Naive thymus-derived CD4-positive, alpha-beta T cell (primary cell): ENCODE measurements around the gene VWCE. TPM values are rescaled to one million over a fixed set of nuclear protein-coding genes. Genes with fewer than 3 reads are reported as not detected.
A peak's percentile ranks its signal among the peaks of the same experiment; 100 is the strongest.
"Not testable (repeated sequence)": the region's sequence is repeated elsewhere in the genome, so short reads cannot be mapped to it uniquely, and the experiment has no call there.

Source experiments
- ATAC-seq: fragments of 150-1000 bp; cut with Tn5 transposase; 2 replicates; pipeline ENCODE4 v1.10.0; 2021; ENCODE audit warnings: mild to moderate bottlenecking, moderate library complexity
- CTCF ChIA-PET: fragments of 350-600 bp; sonication (Branson Sonifier 250); formaldehyde crosslinking; loops from one replicate; lab custom pipeline; 2021; ENCODE audit warnings: antibody characterized with exemption; lab: Charles Lee
- POLR2A ChIA-PET: fragments of 350-600 bp; sonication (Branson Sonifier 250); formaldehyde crosslinking; loops from one replicate; lab custom pipeline; 2021; ENCODE audit warnings: antibody characterized with exemption, inconsistent platforms; lab: Charles Lee
- DNase-seq, 9 donors: peaks; one replicate each; pipeline versions ENCODE4 v3.0.0 to v3.0.0-alpha.2; 2020 to 2022; ENCODE audit warnings: mixed read lengths in 1 of 9
- H3K27ac ChIP-seq: one replicate; pipeline ENCODE4 v1.7.0; 2013; ENCODE audit warnings: mild to moderate bottlenecking, low read depth, low read length, moderate library complexity
- H3K27me3 ChIP-seq, 2 donors: one replicate each; pipeline ENCODE4 v1.7.0; 2013; ENCODE audit warnings: low read length in 2 of 2, mild to moderate bottlenecking in 2 of 2, moderate library complexity in 2 of 2; ENCODE audit not compliant: control insufficient read depth in 2 of 2, insufficient read depth in 2 of 2
- H3K36me3 ChIP-seq, 3 experiments: 1 replicate in 2 of 3; 2 replicates in 1 of 3; pipeline ENCODE4 v1.7.0; 2013; ENCODE audit warnings: low read length in 3 of 3, mild to moderate bottlenecking in 3 of 3, moderate library complexity in 1 of 3; ENCODE audit not compliant: insufficient read depth in 3 of 3, control insufficient read depth in 2 of 3
- H3K4me1 ChIP-seq, 2 donors: one replicate each; pipeline ENCODE4 v1.7.0; 2013; ENCODE audit warnings: low read length in 2 of 2, mild to moderate bottlenecking in 2 of 2, moderate library complexity in 1 of 2; ENCODE audit not compliant: control insufficient read depth in 2 of 2, insufficient read depth in 2 of 2
- H3K4me3 ChIP-seq: 2 replicates; pipeline ENCODE4 v1.7.0; 2013; ENCODE audit warnings: mild to moderate bottlenecking, low read length
- H3K9me3 ChIP-seq, 3 experiments: 1 replicate in 2 of 3; 2 replicates in 1 of 3; pipeline ENCODE4 v1.7.0; 2013; ENCODE audit warnings: low read length in 3 of 3; ENCODE audit not compliant: control insufficient read depth in 2 of 3
- H3K27ac Mint-ChIP-seq, 9 donors: one replicate each; pipeline ENCODE4 v1.8.0; 2020 to 2022; ENCODE audit warnings: mixed read lengths in 9 of 9, mild to moderate bottlenecking in 8 of 9, moderate library complexity in 5 of 9, inconsistent platforms in 2 of 9
- H3K27me3 Mint-ChIP-seq, 5 donors: one replicate each; pipeline ENCODE4 v1.8.0; 2021 to 2022; ENCODE audit warnings: mixed read lengths in 5 of 5, mild to moderate bottlenecking in 1 of 5
- H3K36me3 Mint-ChIP-seq, 5 donors: one replicate each; pipeline ENCODE4 v1.8.0; 2020 to 2022; ENCODE audit warnings: mixed read lengths in 5 of 5, mild to moderate bottlenecking in 3 of 5, inconsistent platforms in 1 of 5
- H3K4me1 Mint-ChIP-seq, 7 donors: one replicate each; pipeline ENCODE4 v1.8.0; 2020 to 2022; ENCODE audit warnings: mixed read lengths in 7 of 7, mild to moderate bottlenecking in 3 of 7, inconsistent platforms in 1 of 7
- H3K4me3 Mint-ChIP-seq, 10 donors: one replicate each; pipeline ENCODE4 v1.8.0; 2020 to 2022; ENCODE audit warnings: mild to moderate bottlenecking in 10 of 10, mixed read lengths in 10 of 10, moderate library complexity in 6 of 10, inconsistent platforms in 2 of 10
- H3K9me3 Mint-ChIP-seq, 11 donors: one replicate each; pipeline ENCODE4 v1.8.0; 2020 to 2022; ENCODE audit warnings: mixed read lengths in 11 of 11, mild to moderate bottlenecking in 4 of 11, inconsistent platforms in 1 of 11, moderate library complexity in 1 of 11
- intact Hi-C, 2 donors: fragments of 100-400 bp; cut with micrococcal nuclease; formaldehyde crosslinking; loops; one replicate each; pipeline ENCODE4 v1.15.1; 2023
- polyA plus RNA-seq, 2 donors: library from polyadenylated mRNA; unstranded; fragments of 300-500 nt; fragmentation: Illumina TruSeq; gene quantifications; one replicate each; pipeline ENCODE4 v1.2.3, GENCODE V29; 2021
- total RNA-seq, 6 experiments: library from RNA in 5 of 6; stranded (reverse) in 5 of 6; gene quantifications; 1 replicate in 5 of 6; 2 replicates in 1 of 6; pipeline ENCODE4 v1.2.3 and lab custom pipeline; 2021 to 2026

Gene VWCE
- total and polyA plus RNA-seq, 7 experiments from 2014 or later, result 0.16 to 3.8 (median 0.49) TPM; not detected in 2

DNA sequence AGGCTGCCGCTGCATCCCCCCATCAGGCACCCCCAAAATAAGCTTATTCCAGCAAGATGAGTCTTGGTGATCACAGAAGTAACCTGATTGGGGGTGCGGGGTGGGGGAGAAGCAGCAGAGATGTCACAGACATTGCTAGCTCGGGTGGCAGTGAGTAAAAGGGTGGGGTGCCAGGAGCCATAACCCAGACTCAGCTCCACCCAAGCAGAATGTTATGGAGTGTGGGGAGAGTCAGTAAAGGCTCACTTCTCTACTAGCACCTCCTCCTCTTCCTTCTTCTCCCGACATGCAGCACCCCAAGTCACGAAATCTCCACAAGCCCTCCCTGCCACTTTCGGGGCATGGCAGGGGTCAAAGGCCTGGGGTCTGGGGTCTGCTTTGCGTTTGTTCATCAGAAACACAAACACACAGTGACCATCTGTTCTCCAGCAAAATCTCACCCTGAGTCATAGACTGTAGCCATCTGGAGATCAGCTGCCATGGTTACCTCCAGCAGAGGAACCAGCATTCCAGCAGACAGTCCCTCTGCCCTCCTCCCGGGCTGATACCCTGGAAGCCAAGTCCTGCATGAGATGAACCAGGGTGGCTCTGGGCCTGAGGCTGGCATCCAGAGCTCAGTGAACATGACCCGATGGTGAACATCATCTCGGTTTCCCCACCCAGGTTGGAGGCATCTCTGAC lies 68.5 kb downstream of the VWCE start:
- ATAC-seq, DNase-seq, H3K27me3 Mint-ChIP-seq, H3K4me1 Mint-ChIP-seq, H3K4me1 ChIP-seq, H3K4me3 Mint-ChIP-seq, H3K9me3 Mint-ChIP-seq, H3K27me3 ChIP-seq, H3K27ac Mint-ChIP-seq, H3K4me3 ChIP-seq, intact Hi-C loops, CTCF ChIA-PET, H3K36me3 Mint-ChIP-seq, H3K27ac ChIP-seq, H3K36me3 ChIP-seq, POLR2A ChIA-PET, H3K9me3 ChIP-seq: not testable (repeated sequence)

DNA sequence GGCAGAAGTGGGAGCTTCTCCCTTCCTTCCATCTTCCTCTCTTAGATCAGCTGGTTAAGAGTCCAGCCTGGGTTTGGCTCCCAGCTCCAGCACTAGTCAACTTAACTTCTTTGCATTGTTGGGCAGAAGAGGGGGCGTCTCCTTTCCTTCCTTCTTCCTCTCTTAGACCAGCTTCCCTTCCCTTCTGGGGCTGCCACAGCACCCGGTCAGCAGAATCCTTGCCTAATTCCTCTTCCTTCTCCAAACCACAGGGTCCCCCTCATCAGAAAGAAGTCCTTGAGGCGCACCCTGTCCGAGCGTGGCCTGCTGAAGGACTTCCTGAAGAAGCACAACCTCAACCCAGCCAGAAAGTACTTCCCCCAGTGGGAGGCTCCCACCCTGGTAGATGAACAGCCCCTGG lies 72.4 kb downstream of the VWCE start:
- H3K27me3 ChIP-seq, DNase-seq, H3K36me3 Mint-ChIP-seq, H3K27ac Mint-ChIP-seq, POLR2A ChIA-PET, H3K9me3 Mint-ChIP-seq, H3K4me1 ChIP-seq, H3K4me1 Mint-ChIP-seq, H3K27me3 Mint-ChIP-seq, intact Hi-C loops, H3K4me3 ChIP-seq, H3K4me3 Mint-ChIP-seq, CTCF ChIA-PET, H3K36me3 ChIP-seq, H3K9me3 ChIP-seq, H3K27ac ChIP-seq: not testable (repeated sequence)
- peak; percentile 49 for ATAC-seq

DNA sequence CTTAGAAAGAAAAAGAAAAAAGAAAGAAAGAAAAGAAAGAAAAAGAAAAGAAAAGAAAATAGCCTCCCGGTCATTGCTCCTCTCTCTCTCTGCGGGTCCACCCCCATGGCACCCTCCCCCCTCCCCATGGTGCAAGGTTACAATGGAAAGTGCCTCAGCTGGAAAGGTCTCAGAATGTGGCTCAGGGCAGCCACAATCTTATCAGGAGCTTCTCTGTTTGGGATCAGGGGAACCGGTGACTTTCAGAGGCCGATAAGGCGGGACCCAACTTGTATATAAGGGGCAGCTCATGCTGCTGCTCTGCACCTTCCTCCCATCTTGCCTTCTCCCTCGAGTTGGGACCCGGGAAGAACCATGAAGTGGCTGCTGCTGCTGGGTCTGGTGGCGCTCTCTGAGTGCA lies 73.1 kb downstream of the VWCE start, which contains the start of gene PGA4:
Gene PGA4, plus strand, starts transcription at position 301 of the 400 bp plus-strand sequence. Its CDS starts 54 bp downstream, at position 355.
- H3K9me3 Mint-ChIP-seq, H3K4me1 Mint-ChIP-seq, H3K4me3 Mint-ChIP-seq, POLR2A ChIA-PET, H3K4me3 ChIP-seq, H3K9me3 ChIP-seq, CTCF ChIA-PET, H3K27ac ChIP-seq, H3K4me1 ChIP-seq, H3K36me3 ChIP-seq, intact Hi-C loops, H3K36me3 Mint-ChIP-seq, ATAC-seq, H3K27me3 Mint-ChIP-seq, H3K27ac Mint-ChIP-seq, H3K27me3 ChIP-seq, DNase-seq: not testable (repeated sequence)

DNA sequence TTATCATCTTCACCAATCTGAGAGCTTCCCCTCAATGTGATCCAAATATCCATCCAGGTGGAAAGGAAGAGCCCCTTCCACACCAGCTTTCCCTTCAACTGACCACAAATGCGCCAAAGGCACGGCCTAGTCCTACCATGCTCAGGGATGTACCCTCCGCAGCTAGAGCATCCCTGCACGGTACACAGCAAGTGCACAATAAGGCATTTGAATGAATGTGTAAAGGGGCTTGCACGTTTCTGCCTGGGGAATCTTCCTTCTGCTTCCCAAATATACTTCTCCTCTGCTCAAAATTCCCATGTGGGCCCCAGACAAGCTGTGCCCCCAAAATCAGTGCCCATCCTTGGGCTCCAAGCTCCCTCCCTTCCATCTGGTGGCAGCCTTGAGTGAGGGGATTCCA lies 76.1 kb downstream of the VWCE start:
- H3K9me3 ChIP-seq, intact Hi-C loops, CTCF ChIA-PET, H3K27me3 ChIP-seq, H3K4me3 ChIP-seq, H3K27ac ChIP-seq, POLR2A ChIA-PET, H3K36me3 Mint-ChIP-seq, H3K36me3 ChIP-seq, H3K9me3 Mint-ChIP-seq, DNase-seq, H3K4me1 Mint-ChIP-seq, H3K27me3 Mint-ChIP-seq, ATAC-seq, H3K27ac Mint-ChIP-seq, H3K4me1 ChIP-seq, H3K4me3 Mint-ChIP-seq: not testable (repeated sequence)

DNA sequence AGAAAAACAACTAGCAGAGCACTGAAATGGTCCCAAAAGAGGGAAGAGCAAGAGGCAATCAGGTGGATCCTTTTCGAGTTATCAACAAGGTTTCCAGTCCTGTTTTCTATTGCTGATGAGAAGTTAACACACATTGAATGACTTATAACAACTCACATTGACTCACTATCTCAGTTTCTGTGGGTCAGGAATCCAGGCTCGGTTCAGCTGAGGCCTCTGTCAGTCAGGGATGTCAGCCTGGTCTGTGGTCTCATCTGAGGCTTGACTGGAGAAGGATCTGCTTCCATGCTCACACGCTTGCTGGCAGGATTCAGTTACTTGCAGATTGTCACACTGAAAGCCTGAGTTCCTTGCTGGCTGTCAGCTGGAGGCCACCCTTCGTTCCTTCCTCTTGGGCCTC lies 76.8 kb downstream of the VWCE start:
- CTCF ChIA-PET, H3K4me3 ChIP-seq, H3K27me3 Mint-ChIP-seq, H3K36me3 ChIP-seq, H3K27ac ChIP-seq, H3K27ac Mint-ChIP-seq, H3K4me1 ChIP-seq, intact Hi-C loops, H3K9me3 Mint-ChIP-seq, H3K36me3 Mint-ChIP-seq, POLR2A ChIA-PET, DNase-seq, H3K4me3 Mint-ChIP-seq, ATAC-seq, H3K27me3 ChIP-seq, H3K9me3 ChIP-seq, H3K4me1 Mint-ChIP-seq: not testable (repeated sequence)

DNA sequence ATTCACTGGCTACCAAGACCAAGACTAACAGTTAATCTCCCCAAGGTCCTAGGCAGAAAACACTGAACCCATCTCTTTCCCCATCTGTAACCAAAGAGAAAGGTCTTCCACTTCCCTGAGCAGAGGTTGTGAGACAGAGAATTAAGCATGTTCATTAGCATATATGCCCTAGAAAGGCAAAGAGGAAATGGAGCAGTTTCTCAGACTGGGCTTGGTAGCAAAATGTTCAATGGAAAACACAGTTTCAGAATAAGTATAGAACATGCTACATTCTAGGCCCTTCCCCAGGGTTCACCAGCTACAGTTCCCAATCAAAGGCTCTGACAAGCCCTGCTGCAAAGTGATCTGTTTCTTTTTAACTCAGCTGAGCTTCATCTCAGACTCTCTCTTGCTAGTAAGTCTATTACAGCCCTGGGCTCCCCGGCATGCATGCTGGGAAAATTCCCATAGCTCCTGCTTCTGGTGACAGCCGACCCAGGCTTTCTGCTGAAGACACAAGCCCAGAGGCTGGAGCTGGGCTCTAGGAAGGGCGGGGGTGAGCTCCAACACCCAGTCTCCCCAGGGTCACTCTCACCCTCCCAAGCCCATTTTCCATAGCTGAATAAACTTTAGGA lies 81.3 kb downstream of the VWCE start:
- H3K36me3 Mint-ChIP-seq, H3K27ac Mint-ChIP-seq, DNase-seq, H3K4me1 ChIP-seq, CTCF ChIA-PET, H3K27ac ChIP-seq, H3K27me3 Mint-ChIP-seq, H3K9me3 ChIP-seq, H3K36me3 ChIP-seq, ATAC-seq, H3K4me1 Mint-ChIP-seq, H3K4me3 Mint-ChIP-seq, H3K9me3 Mint-ChIP-seq, intact Hi-C loops, POLR2A ChIA-PET, H3K27me3 ChIP-seq, H3K4me3 ChIP-seq: not testable (repeated sequence)

DNA sequence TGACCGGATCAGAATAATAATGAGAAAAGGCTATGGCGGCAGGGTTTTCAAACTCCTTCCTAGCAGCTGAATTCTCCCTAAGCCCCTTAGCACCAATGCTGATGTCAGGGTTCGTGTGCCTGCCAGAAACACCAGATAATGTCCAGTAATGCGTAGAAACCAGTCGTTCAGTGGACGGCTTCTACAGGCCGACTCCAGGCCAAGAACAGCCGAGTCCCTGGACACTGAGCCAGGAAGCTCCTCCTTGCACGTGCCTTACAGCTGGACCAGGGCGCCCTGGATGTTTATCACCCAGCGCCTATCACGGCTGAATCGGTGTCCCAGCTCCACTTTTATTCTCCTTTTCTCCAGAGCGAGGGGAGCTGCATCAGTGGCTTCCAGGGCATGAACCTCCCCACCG lies 82.9 kb downstream of the VWCE start:
- H3K36me3 ChIP-seq, H3K27me3 Mint-ChIP-seq, ATAC-seq, H3K4me1 ChIP-seq, H3K27ac Mint-ChIP-seq, H3K27me3 ChIP-seq, CTCF ChIA-PET, H3K27ac ChIP-seq, H3K4me3 ChIP-seq, POLR2A ChIA-PET, H3K9me3 ChIP-seq, H3K4me3 Mint-ChIP-seq, H3K9me3 Mint-ChIP-seq, DNase-seq, H3K4me1 Mint-ChIP-seq, H3K36me3 Mint-ChIP-seq, intact Hi-C loops: not testable (repeated sequence)
